ENCODE results near the gene LTBP3.

DNA sequence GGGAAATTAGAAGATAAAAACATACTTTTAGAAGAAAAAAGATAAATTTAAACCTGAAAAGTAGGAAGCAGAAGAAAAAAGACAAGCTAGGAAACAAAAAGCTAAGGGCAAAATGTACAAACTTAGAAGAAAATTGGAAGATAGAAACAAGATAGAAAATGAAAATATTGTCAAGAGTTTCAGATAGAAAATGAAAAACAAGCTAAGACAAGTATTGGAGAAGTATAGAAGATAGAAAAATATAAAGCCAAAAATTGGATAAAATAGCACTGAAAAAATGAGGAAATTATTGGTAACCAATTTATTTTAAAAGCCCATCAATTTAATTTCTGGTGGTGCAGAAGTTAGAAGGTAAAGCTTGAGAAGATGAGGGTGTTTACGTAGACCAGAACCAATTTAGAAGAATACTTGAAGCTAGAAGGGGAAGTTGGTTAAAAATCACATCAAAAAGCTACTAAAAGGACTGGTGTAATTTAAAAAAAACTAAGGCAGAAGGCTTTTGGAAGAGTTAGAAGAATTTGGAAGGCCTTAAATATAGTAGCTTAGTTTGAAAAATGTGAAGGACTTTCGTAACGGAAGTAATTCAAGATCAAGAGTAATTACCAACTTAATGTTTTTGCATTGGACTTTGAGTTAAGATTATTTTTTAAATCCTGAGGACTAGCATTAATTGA lies 58.3 kb downstream of the LTBP3 start:
- TF ChIP-seq TEAD2 (tag; IDR thresholded peaks at IDR 0.05) (no peak), TBP (optimal IDR thresholded peaks at IDR 0.05; ENCODE audit: low read depth, low read length) (no peak)
- TF ChIP-seq, protein P1, sequence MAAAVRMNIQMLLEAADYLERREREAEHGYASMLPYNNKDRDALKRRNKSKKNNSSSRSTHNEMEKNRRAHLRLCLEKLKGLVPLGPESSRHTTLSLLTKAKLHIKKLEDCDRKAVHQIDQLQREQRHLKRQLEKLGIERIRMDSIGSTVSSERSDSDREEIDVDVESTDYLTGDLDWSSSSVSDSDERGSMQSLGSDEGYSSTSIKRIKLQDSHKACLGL (CRISPR knock-in tag; IDR thresholded peaks at IDR 0.05; ENCODE audit: borderline replicate concordance, poor library complexity, severe bottlenecking): no peak
